KBM-7 (cell line): Measurements from ENCODE around the gene RPUSD3.

Experiments used
- DNase-seq: peaks from one replicate; pipeline ENCODE4 v3.0.0-alpha.2; 2015
- in situ Hi-C: fragments of 300-500 bp; cut with MboI; formaldehyde crosslinking; loops from 2 replicates; pipeline ENCODE4 v1.14.3; 2020; ENCODE audit warnings: low sequenced_read_pairs, low pct_unique_long_range_greater_than_20kb, mixed read lengths

The RPUSD3 gene

GRCh38 chr3:9838856-9839255 lies 5.0 kb downstream of the RPUSD3 start:
- DNase-seq, result no peak
- in situ Hi-C loops, result no loop called here

GRCh38 chr3:9837701-9838582 lies 5.9 kb downstream of the RPUSD3 start:
- peak; percentile 84 for DNase-seq
- in situ Hi-C loops, result no loop called here

- in situ Hi-C loops, result no loop called here
- DNase-seq, result no peak
These were observed 9.1 kb downstream of the RPUSD3 start for GRCh38 chr3:9834520-9835380.

GRCh38 chr3:9833078-9833477 lies 10.7 kb downstream of the RPUSD3 start:
- DNase-seq, result no peak
- in situ Hi-C loops, result no loop called here

- DNase-seq, result no peak
- in situ Hi-C loops, result no loop called here
These were observed 12.6 kb downstream of the RPUSD3 start for GRCh38 chr3:9831253-9831652.

- DNase-seq, result no peak
- in situ Hi-C loops, result no loop called here
These were observed 14.7 kb downstream of the RPUSD3 start for GRCh38 chr3:9828801-9829755.

GRCh38 chr3:9826815-9827573 lies 16.8 kb downstream of the RPUSD3 start:
- in situ Hi-C loops, result no loop called here
- DNase-seq, result peak; percentile 79

GRCh38 chr3:9825451-9826040 lies 18.3 kb downstream of the RPUSD3 start:
- in situ Hi-C loops, result no loop called here
- no peak for DNase-seq

- no peak for DNase-seq
- in situ Hi-C loops, result no loop called here
These were observed 22.9 kb downstream of the RPUSD3 start for GRCh38 chr3:9820946-9821345.

- in situ Hi-C loops, result no loop called here
These were observed 23.3 kb downstream of the RPUSD3 start for GRCh38 chr3:9820543-9820942.

GRCh38 chr3:9818666-9819335 lies 25.0 kb downstream of the RPUSD3 start:
- no peak for DNase-seq
- in situ Hi-C loops, result no loop called here

More at GRCh38 chr3:9820543-9820942, 23.3 kb downstream of the RPUSD3 start:
- no peak for DNase-seq

GRCh38 chr3:9817436-9817835 lies 26.4 kb downstream of the RPUSD3 start:
- no peak for DNase-seq
- in situ Hi-C loops, result no loop called here

- in situ Hi-C loops, result no loop called here
- DNase-seq, result no peak
These were observed 27.8 kb downstream of the RPUSD3 start for GRCh38 chr3:9815986-9816385.

GRCh38 chr3:9812870-9813483 lies 30.8 kb downstream of the RPUSD3 start:
- in situ Hi-C loops, result no loop called here
- DNase-seq, result no peak

- in situ Hi-C loops, result no loop called here
- no peak for DNase-seq
These were observed 33.0 kb downstream of the RPUSD3 start for GRCh38 chr3:9810846-9811245.

GRCh38 chr3:9810433-9810770 lies 33.4 kb downstream of the RPUSD3 start:
- in situ Hi-C loops, result no loop called here

More at GRCh38 chr3:9810433-9810770, 33.4 kb downstream of the RPUSD3 start:
- no peak for DNase-seq
